Caco-2 (cell line): Measurements from ENCODE around the gene DCUN1D2. TPM values are rescaled to one million over a fixed set of nuclear protein-coding genes. Genes with fewer than 3 reads are reported as not detected.
"Not testable (repeated sequence)": the region's sequence is repeated elsewhere in the genome, so short reads cannot be mapped to it uniquely, and the experiment has no call there.

ENCODE experiments used
- BruUV-seq: library from RNA; stranded (reverse); fragments of 400-500 nt; replicated peaks from 2 replicates; lab custom pipeline; 2021; lab: Mats Ljungman, UMichigan
- CTCF ChIA-PET: fragments of 300-600 bp; sonication (Branson Sonifier 250); formaldehyde crosslinking; loops from one replicate; lab custom pipeline; 2022; ENCODE audit warnings: antibody characterized with exemption; lab: Charles Lee
- POLR2A ChIA-PET: fragments of 300-600 bp; sonication (Branson Sonifier 250); formaldehyde crosslinking; loops from one replicate; lab custom pipeline; 2022; ENCODE audit warnings: antibody characterized with exemption; lab: Charles Lee
- DNase-seq, 2 experiments: peaks; one replicate each; pipeline versions ENCODE4 v3.0.0 to v3.0.0-alpha.2; 2020 to 2022
- H3K27me3 ChIP-seq: replicated peaks from 2 replicates; pipeline ENCODE4 v1.6.0; 2011; ENCODE audit warnings: low read length; ENCODE audit not compliant: control insufficient read depth, insufficient read depth
- H3K36me3 ChIP-seq: 2 replicates; pipeline ENCODE4 v1.5.1; 2011; ENCODE audit warnings: low read length; ENCODE audit not compliant: control insufficient read depth, insufficient read depth
- H3K4me1 ChIP-seq: fragments of 250-450 bp; sonication (Bioruptor Pico); 2 replicates; pipeline ENCODE4 v1.5.1; 2020; ENCODE audit warnings: mild to moderate bottlenecking
- H3K4me3 ChIP-seq: 2 replicates; pipeline ENCODE4 v1.5.1; 2011; ENCODE audit warnings: low read depth, mild to moderate bottlenecking, control low read depth, low read length
- H3K9me3 ChIP-seq: fragments of 250-450 bp; sonication (Bioruptor Pico); 2 replicates; pipeline ENCODE4 v1.5.1; 2020; ENCODE audit warnings: mild to moderate bottlenecking, moderate library complexity
- H3K27ac Mint-ChIP-seq: one replicate; pipeline ENCODE4 v1.8.0; 2022; ENCODE audit warnings: mixed read lengths; ENCODE audit not compliant: unreplicated experiment
- H3K27me3 Mint-ChIP-seq: one replicate; pipeline ENCODE4 v1.8.0; 2022; ENCODE audit warnings: mixed read lengths; ENCODE audit not compliant: insufficient read depth, unreplicated experiment
- H3K36me3 Mint-ChIP-seq: one replicate; pipeline ENCODE4 v1.8.0; 2022; ENCODE audit warnings: mild to moderate bottlenecking, mixed read lengths; ENCODE audit not compliant: insufficient read depth, unreplicated experiment
- H3K4me1 Mint-ChIP-seq: one replicate; pipeline ENCODE4 v1.8.0; 2022; ENCODE audit warnings: low read depth, mixed read lengths; ENCODE audit not compliant: unreplicated experiment
- H3K4me3 Mint-ChIP-seq: one replicate; pipeline ENCODE4 v1.8.0; 2022; ENCODE audit warnings: mild to moderate bottlenecking, moderate library complexity, mixed read lengths; ENCODE audit not compliant: unreplicated experiment
- H3K9me3 Mint-ChIP-seq: one replicate; pipeline ENCODE4 v1.8.0; 2022; ENCODE audit warnings: mixed read lengths; ENCODE audit not compliant: unreplicated experiment
- CTCF ChIP-seq, 2 experiments: fragments of 200-600 bp in 1 of 2; IDR thresholded peaks; 1 replicate in 1 of 2; 2 replicates in 1 of 2; pipeline versions ENCODE4 v1.5.1 to v1.8.0; 2011 to 2022; ENCODE audit warnings: antibody characterized with exemption in 1 of 2, control low read depth in 1 of 2, inconsistent platforms in 1 of 2, low read depth in 1 of 2, low read length in 1 of 2, mild to moderate bottlenecking in 1 of 2, moderate library complexity in 1 of 2; ENCODE audit not compliant: insufficient read depth in 1 of 2, severe bottlenecking in 1 of 2, unreplicated experiment in 1 of 2
- intact Hi-C: fragments of 100-400 bp; cut with micrococcal nuclease; formaldehyde crosslinking; loops from one replicate; pipeline ENCODE4 v1.10.0; 2022; ENCODE audit not compliant: unreplicated experiment
- total RNA-seq: library from RNA; stranded (reverse); gene quantifications from 2 replicates; pipeline ENCODE4 v1.2.3, GENCODE V29; 2022

DCUN1D2 gene
- total RNA-seq, 1 experiment from 2014 or later = 59.4 TPM

- H3K27me3 Mint-ChIP-seq = no peaks in the 10 kb centered on the region
- no peaks in the 10 kb centered on the region for H3K9me3 Mint-ChIP-seq
- Histone ChIP-seq H3K27me3 (no peaks in the 10 kb centered on the region), H3K4me3 (no peak overlapping the region), H3K36me3 (peaks cover 2% of the 10 kb centered on the region; the same call in 1 of the 2 replicates), H3K9me3 (no peaks in the 10 kb centered on the region), H3K4me1 (peaks cover 9% of the 10 kb centered on the region)
- TF ChIP-seq CTCF (IDR thresholded peaks at IDR 0.05; ENCODE audit: insufficient read depth in 1 of 2, low read depth in 1 of 2, low read length in 1 of 2, severe bottlenecking in 1 of 2, unreplicated experiment in 1 of 2) = no peak
- ChIA-PET POLR2A (interaction anchor here (0.6 kb wide), 1 partner anchor 10 kb away, joined by 3 read pairs; no protein-coding TSS in a partner anchor), CTCF (interaction anchor here (0.7 kb wide), 1 partner anchor 73 kb away, joined by 3 read pairs; no protein-coding TSS in a partner anchor)
- H3K4me3 Mint-ChIP-seq = no peak overlapping the region
- H3K36me3 Mint-ChIP-seq = peaks cover 67% of the 10 kb centered on the region
- no peak overlapping the region for H3K27ac Mint-ChIP-seq
- BruUV-seq = no TSS peak
- peaks cover 6% of the 10 kb centered on the region for H3K4me1 Mint-ChIP-seq
- no peak for DNase-seq
- intact Hi-C loops = loop anchor here (2.0 kb wide), 1 partner anchor 47 kb away; no protein-coding TSS in a partner anchor
These were observed 38.5 kb downstream of the DCUN1D2 start for GRCh38 chr13:113451951-113452421.

- H3K36me3 ChIP-seq, H3K27ac Mint-ChIP-seq, H3K4me1 ChIP-seq, BruUV-seq, H3K4me3 Mint-ChIP-seq, H3K4me1 Mint-ChIP-seq, H3K27me3 ChIP-seq, CTCF ChIA-PET, H3K9me3 Mint-ChIP-seq, H3K4me3 ChIP-seq, H3K27me3 Mint-ChIP-seq, POLR2A ChIA-PET, H3K9me3 ChIP-seq: not testable (repeated sequence)
- DNase-seq = peak; percentile 70 to 72
- H3K36me3 Mint-ChIP-seq = peaks cover 60% of the 10 kb centered on the region
- intact Hi-C loops = loop anchor here (2.0 kb wide), 1 partner anchor 46 kb away; no protein-coding TSS in a partner anchor
- peak; percentile 40 to 41 for TF ChIP-seq CTCF (IDR thresholded peaks at IDR 0.05; ENCODE audit: insufficient read depth in 1 of 2, low read depth in 1 of 2, low read length in 1 of 2, severe bottlenecking in 1 of 2, unreplicated experiment in 1 of 2)
These were observed 39.5 kb downstream of the DCUN1D2 start for GRCh38 chr13:113450861-113451620.

- H3K27me3 ChIP-seq, CTCF ChIA-PET, H3K4me1 Mint-ChIP-seq, H3K9me3 ChIP-seq, H3K27me3 Mint-ChIP-seq, DNase-seq, POLR2A ChIA-PET, H3K4me3 ChIP-seq, BruUV-seq, H3K9me3 Mint-ChIP-seq, H3K4me1 ChIP-seq, H3K36me3 ChIP-seq: not testable (repeated sequence)
- Mint-ChIP-seq H3K27ac (peak overlapping the region; percentile 92), H3K36me3 (peaks cover 54% of the 10 kb centered on the region), H3K4me3 (peak overlapping the region; percentile 84)
- intact Hi-C loops = loop anchor here (2.0 kb wide), 1 partner anchor 46 kb away; no protein-coding TSS in a partner anchor
These were observed 40.2 kb downstream of the DCUN1D2 start for GRCh38 chr13:113450348-113450744.
